H9 (cell line): ENCODE measurements around the gene ZMIZ1. TPM values are rescaled to one million over a fixed set of nuclear protein-coding genes. Genes with fewer than 3 reads are reported as not detected.

Experiments used
- DNase-seq: peaks from one replicate; pipeline ENCODE4 v3.0.0-alpha.2; 2017
- H2AFZ ChIP-seq: one replicate; pipeline ENCODE4 v1.6.1; 2013; ENCODE audit warnings: mild to moderate bottlenecking, low read length, control low read depth, moderate library complexity
- H2AK5ac ChIP-seq: 2 replicates; pipeline ENCODE4 v1.6.1; 2013; ENCODE audit warnings: low read length, control low read depth, mixed read lengths; ENCODE audit not compliant: insufficient read length
- H2BK120ac ChIP-seq: one replicate; pipeline ENCODE4 v1.6.1; 2013; ENCODE audit warnings: low read depth, mild to moderate bottlenecking, low read length, control low read depth, inconsistent platforms; ENCODE audit not compliant: poor library complexity, severe bottlenecking
- H2BK12ac ChIP-seq: 2 replicates; pipeline ENCODE4 v1.6.1; 2013; ENCODE audit warnings: low read length, control low read depth, mixed read lengths, low read depth; ENCODE audit not compliant: insufficient read length
- H2BK15ac ChIP-seq: 2 replicates; pipeline ENCODE4 v1.6.1; 2013; ENCODE audit warnings: low read depth, low read length, control low read depth
- H2BK20ac ChIP-seq: one replicate; pipeline ENCODE4 v1.6.1; 2013; ENCODE audit warnings: low read depth, mild to moderate bottlenecking, low read length, control low read depth, inconsistent platforms; ENCODE audit not compliant: poor library complexity, severe bottlenecking
- H2BK5ac ChIP-seq: 2 replicates; pipeline ENCODE4 v1.6.1; 2013; ENCODE audit warnings: low read length, control low read depth, mixed read lengths; ENCODE audit not compliant: insufficient read length
- H3K14ac ChIP-seq: 2 replicates; pipeline ENCODE4 v1.6.1; 2013; ENCODE audit warnings: low read length, control low read depth; ENCODE audit not compliant: insufficient read depth
- H3K18ac ChIP-seq: 2 replicates; pipeline ENCODE4 v1.6.1; 2013; ENCODE audit warnings: low read depth, mild to moderate bottlenecking, mixed read lengths, low read length, control low read depth; ENCODE audit not compliant: insufficient read length
- H3K23ac ChIP-seq: 2 replicates; pipeline ENCODE4 v1.6.1; 2013; ENCODE audit warnings: low read length, control low read depth, mixed read lengths, low read depth; ENCODE audit not compliant: insufficient read length
- H3K23me2 ChIP-seq: 2 replicates; pipeline ENCODE4 v1.6.1; 2013; ENCODE audit warnings: low read depth, mild to moderate bottlenecking, mixed read lengths, low read length, control low read depth; ENCODE audit not compliant: insufficient read length, poor library complexity, severe bottlenecking
- H3K27ac ChIP-seq: 2 replicates; pipeline ENCODE4 v1.5.1; 2013; ENCODE audit warnings: low read length, control low read depth, mixed read lengths, low read depth; ENCODE audit not compliant: insufficient read length
- H3K27me3 ChIP-seq: 2 replicates; pipeline ENCODE4 v1.6.1; 2013; ENCODE audit warnings: low read length, control low read depth, inconsistent platforms; ENCODE audit not compliant: insufficient read depth
- H3K4ac ChIP-seq: 2 replicates; pipeline ENCODE4 v1.6.1; 2013; ENCODE audit warnings: low read depth, mild to moderate bottlenecking, control low read depth, inconsistent platforms, low read length, moderate library complexity
- H3K4me1 ChIP-seq: 2 replicates; pipeline ENCODE4 v1.6.1; 2013; ENCODE audit warnings: low read length, control low read depth, inconsistent platforms; ENCODE audit not compliant: insufficient read depth
- H3K4me2 ChIP-seq: 2 replicates; pipeline ENCODE4 v1.6.1; 2013; ENCODE audit warnings: low read length, control low read depth, mixed read lengths; ENCODE audit not compliant: insufficient read length, insufficient read depth
- H3K56ac ChIP-seq: 2 replicates; pipeline ENCODE4 v1.6.1; 2013; ENCODE audit warnings: low read depth, mild to moderate bottlenecking, mixed read lengths, low read length, control low read depth; ENCODE audit not compliant: insufficient read length
- H3K79me1 ChIP-seq: 2 replicates; pipeline ENCODE4 v1.6.1; 2013; ENCODE audit warnings: low read depth, mild to moderate bottlenecking, moderate library complexity, low read length, control low read depth, inconsistent platforms; ENCODE audit not compliant: insufficient read depth, poor library complexity, severe bottlenecking
- H3K79me2 ChIP-seq: 2 replicates; pipeline ENCODE4 v1.6.1; 2013; ENCODE audit warnings: low read length, control low read depth, inconsistent platforms; ENCODE audit not compliant: insufficient read depth
- H3K9ac ChIP-seq: 2 replicates; pipeline ENCODE4 v1.6.1; 2013; ENCODE audit warnings: low read length, control low read depth, mixed read lengths; ENCODE audit not compliant: insufficient read length; ENCODE audit errors: extremely low read depth
- H3K9me3 ChIP-seq: one replicate; pipeline ENCODE4 v1.6.1; 2013; ENCODE audit warnings: low read depth, low read length, inconsistent platforms; ENCODE audit not compliant: control insufficient read depth
- H3T11ph ChIP-seq: one replicate; pipeline ENCODE4 v1.6.1; 2013; ENCODE audit warnings: mild to moderate bottlenecking, low read length, control low read depth, inconsistent platforms
- H4K20me1 ChIP-seq: one replicate; pipeline ENCODE4 v1.6.1; 2013; ENCODE audit not compliant: control insufficient read depth, insufficient read length, insufficient read depth
- H4K5ac ChIP-seq: 2 replicates; pipeline ENCODE4 v1.6.1; 2013; ENCODE audit warnings: low read depth, mild to moderate bottlenecking, mixed read lengths, low read length, control low read depth; ENCODE audit not compliant: insufficient read length
- H4K8ac ChIP-seq: replicated peaks from 2 replicates; pipeline ENCODE4 v1.6.1; 2013; ENCODE audit warnings: low read length, control low read depth, mixed read lengths, low read depth; ENCODE audit not compliant: insufficient read length
- H4K91ac ChIP-seq: 2 replicates; pipeline ENCODE4 v1.6.1; 2013; ENCODE audit warnings: low read depth, mild to moderate bottlenecking, moderate library complexity, mixed read lengths, low read length, control low read depth; ENCODE audit not compliant: insufficient read length
- H3K27ac Mint-ChIP-seq, 3 experiments: 2 replicates in 2 of 3; 3 replicates in 1 of 3; pipeline ENCODE4 v1.8.0; 2020 to 2021; ENCODE audit warnings: mixed read lengths in 3 of 3, mild to moderate bottlenecking in 1 of 3, moderate library complexity in 1 of 3
- H3K27me3 Mint-ChIP-seq: 2 replicates; pipeline ENCODE4 v1.8.0; 2021; ENCODE audit warnings: low read depth, mild to moderate bottlenecking, moderate library complexity, mixed read lengths
- H3K36me3 Mint-ChIP-seq, 3 experiments: 2 replicates in 2 of 3; 3 replicates in 1 of 3; pipeline ENCODE4 v1.8.0; 2020 to 2021; ENCODE audit warnings: low read depth in 3 of 3, mixed read lengths in 3 of 3; ENCODE audit not compliant: insufficient read depth in 1 of 3
- H3K4me1 Mint-ChIP-seq, 2 experiments: 2 replicates each; pipeline ENCODE4 v1.8.0; 2020; ENCODE audit warnings: mixed read lengths in 2 of 2
- H3K4me3 Mint-ChIP-seq, 2 experiments: 2 replicates in 1 of 2; 3 replicates in 1 of 2; pipeline ENCODE4 v1.8.0; 2020 to 2021; ENCODE audit warnings: mild to moderate bottlenecking in 2 of 2, mixed read lengths in 2 of 2, moderate library complexity in 1 of 2
- H3K9me3 Mint-ChIP-seq, 2 experiments: 2 replicates in 1 of 2; 3 replicates in 1 of 2; pipeline ENCODE4 v1.8.0; 2020; ENCODE audit warnings: mild to moderate bottlenecking in 2 of 2, mixed read lengths in 2 of 2, moderate library complexity in 1 of 2
- WGBS: extraction: QIAGEN DNeasy Blood & Tissue Kit; methylation state at CpG from one replicate; pipeline ENCODE4 v1.1.7; 2013; ENCODE audit warnings: missing lambda C conversion rate, low lambda C conversion rate, mixed read lengths; ENCODE audit not compliant: insufficient read length; ENCODE audit errors: extremely low coverage; 5-methylcytosine and 5-hydroxymethylcytosine counted together
- total RNA-seq: library from RNA; stranded (reverse); gene quantifications from 2 replicates; pipeline ENCODE4 v1.2.1, GENCODE V29; 2021
- TF ChIP-seq, protein P1 (sequence below): fragments of 200-600 bp; sonication (generic); conservative IDR thresholded peaks from 3 replicates; pipeline ENCODE4 v1.8.0; 2021; ENCODE audit warnings: antibody characterized with exemption, mild to moderate bottlenecking

ZMIZ1 gene
- total RNA-seq, 1 experiment from 2014 or later = 36.9 TPM

DNA sequence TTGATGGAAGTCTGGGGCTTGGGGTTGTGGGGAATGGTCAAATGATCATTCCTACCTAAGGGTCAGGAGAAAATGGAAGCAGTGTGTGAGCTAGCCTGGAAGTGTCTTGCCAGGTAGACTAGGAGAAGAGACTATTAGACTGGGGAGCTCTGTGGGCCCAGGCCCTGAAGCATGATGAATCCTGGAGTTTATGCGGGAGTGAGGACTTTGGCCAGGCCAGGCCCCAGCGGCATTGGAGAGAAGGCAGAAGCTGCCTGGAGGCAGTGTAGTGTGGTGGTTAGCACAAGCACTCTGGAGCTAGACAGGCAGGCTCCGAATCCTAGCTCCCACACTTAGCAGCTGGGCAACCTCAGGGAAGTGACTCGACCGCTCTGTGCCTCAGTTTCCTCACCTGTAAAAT is 29.3 kb downstream of the ZMIZ1 start:
- Histone ChIP-seq H4K5ac (no peak overlapping the region), H2AK5ac (no peak overlapping the region), H3K23me2 (no peaks in the 10 kb centered on the region), H3K79me1 (peaks cover 8% of the 10 kb centered on the region), H2BK12ac (no peak overlapping the region), H3K14ac (no peak overlapping the region), H3K4me2 (no peak overlapping the region), H3K27me3 (no peaks in the 10 kb centered on the region), H3K23ac (no peak overlapping the region), H2BK15ac (no peak overlapping the region), H2AFZ (no peak overlapping the region), H2BK5ac (no peak overlapping the region), H3K4ac (no peak overlapping the region), H2BK120ac (no peak overlapping the region), H2BK20ac (no peak overlapping the region), H3K9ac (no peak overlapping the region), H4K20me1 (no peaks in the 10 kb centered on the region), H3K79me2 (peaks cover 11% of the 10 kb centered on the region; the same call in 1 of the 2 replicates), H4K91ac (no peak overlapping the region), H3T11ph (no peak overlapping the region), H3K27ac (no peak overlapping the region), H3K9me3 (no peaks in the 10 kb centered on the region), H3K18ac (no peak overlapping the region), H3K4me1 (peaks cover 8% of the 10 kb centered on the region; the same call in 1 of the 2 replicates), H4K8ac (no peak overlapping the region), H3K56ac (no peak overlapping the region)
- no peak for DNase-seq
- WGBS = no CpG with 5 or more reads among the region's 5 CpGs
- Mint-ChIP-seq H3K27ac (peak overlapping the region in 2 of 3 experiments; percentile 44 to 49; a peak in 2 of 7 replicates), H3K4me3 (no peak overlapping the region), H3K27me3 (no peaks in the 10 kb centered on the region), H3K36me3 (peaks cover 0 to 8% (median 0%) of the 10 kb centered on the region in 3 experiments; a peak in 4 of 7 replicates), H3K4me1 (peaks cover 57 to 76% of the 10 kb centered on the region in 2 experiments), H3K9me3 (no peaks in the 10 kb centered on the region; a peak in 1 of 5 replicates)
- TF ChIP-seq, protein P1, sequence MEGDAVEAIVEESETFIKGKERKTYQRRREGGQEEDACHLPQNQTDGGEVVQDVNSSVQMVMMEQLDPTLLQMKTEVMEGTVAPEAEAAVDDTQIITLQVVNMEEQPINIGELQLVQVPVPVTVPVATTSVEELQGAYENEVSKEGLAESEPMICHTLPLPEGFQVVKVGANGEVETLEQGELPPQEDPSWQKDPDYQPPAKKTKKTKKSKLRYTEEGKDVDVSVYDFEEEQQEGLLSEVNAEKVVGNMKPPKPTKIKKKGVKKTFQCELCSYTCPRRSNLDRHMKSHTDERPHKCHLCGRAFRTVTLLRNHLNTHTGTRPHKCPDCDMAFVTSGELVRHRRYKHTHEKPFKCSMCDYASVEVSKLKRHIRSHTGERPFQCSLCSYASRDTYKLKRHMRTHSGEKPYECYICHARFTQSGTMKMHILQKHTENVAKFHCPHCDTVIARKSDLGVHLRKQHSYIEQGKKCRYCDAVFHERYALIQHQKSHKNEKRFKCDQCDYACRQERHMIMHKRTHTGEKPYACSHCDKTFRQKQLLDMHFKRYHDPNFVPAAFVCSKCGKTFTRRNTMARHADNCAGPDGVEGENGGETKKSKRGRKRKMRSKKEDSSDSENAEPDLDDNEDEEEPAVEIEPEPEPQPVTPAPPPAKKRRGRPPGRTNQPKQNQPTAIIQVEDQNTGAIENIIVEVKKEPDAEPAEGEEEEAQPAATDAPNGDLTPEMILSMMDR = no peak
